ENCODE data around the gene NAE1. TPM values are rescaled to one million over a fixed set of nuclear protein-coding genes. Genes with fewer than 3 reads are reported as not detected.
A peak's percentile ranks its signal among the peaks of the same experiment; 100 is the strongest.
"Not testable (repeated sequence)": the region's sequence is repeated elsewhere in the genome, so short reads cannot be mapped to it uniquely, and the experiment has no call there.

The NAE1 gene
- 32.4 TPM for total RNA-seq
- long read RNA-seq, transcript NAE1-201 (20 exons, 1,837 nt) = major isoform, 22 of 28 reads
- long read RNA-seq, partial matches to known transcripts = 2 of 28 reads
- long read RNA-seq, other reads (novel, unspliced or antisense) = 1 of 28 reads

DNA sequence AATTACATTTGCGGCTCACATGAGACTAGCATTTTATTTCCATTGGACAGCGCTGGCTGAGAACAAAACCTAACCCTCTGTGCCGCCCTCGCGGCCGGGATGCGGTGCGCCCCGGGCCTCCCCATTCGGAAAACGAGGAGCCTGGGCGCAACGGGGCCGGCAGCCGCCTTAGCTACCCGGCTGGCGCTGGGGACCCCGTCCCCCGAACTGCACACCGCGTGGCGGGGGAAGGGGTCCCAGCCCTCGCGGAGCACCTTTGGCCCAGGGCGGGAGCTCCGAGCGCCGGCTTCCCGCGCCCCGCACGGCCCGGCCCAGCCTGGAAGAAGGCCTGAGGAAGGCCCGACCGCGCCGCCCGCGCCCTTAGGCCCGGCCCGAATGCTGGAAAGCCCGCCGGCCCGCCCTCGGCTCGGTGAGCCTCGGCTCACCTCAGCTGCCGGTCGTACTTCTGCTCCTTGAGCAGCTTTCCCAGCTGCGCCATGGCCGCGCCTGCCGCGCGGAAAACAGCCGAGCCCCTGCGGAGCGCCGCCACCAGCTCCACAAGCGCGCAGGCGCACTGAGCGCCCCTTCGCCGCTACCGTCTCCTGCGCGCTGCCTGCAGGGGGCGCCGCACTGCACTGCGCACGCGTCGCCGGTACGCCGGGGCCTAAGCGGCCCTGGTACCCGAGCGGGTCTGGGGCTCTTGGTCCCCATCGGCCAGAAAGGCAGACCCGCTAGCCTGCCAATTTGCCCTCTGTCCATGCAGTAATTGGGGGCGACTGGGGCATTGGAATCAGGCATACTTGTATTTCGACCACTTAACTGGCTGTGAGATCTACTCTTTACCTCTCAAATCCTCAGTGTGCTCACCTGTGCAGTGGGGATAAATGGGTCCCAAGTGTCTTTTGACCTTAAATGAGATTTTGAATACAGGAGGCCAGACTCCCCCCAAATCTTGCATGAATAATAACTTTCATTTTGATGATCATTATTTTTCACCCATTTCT is at the start of gene NAE1:
Gene NAE1 (minus strand): TSS at position 555 of the 983 bp plus-strand sequence. CDS start 77 bp downstream, at position 478.
- intact Hi-C loops (cut with DNase I) = loop anchor here (2.0 to 5.0 kb wide), 2 partner anchors 38 to 78 kb away; partner anchors contain the start of gene DYNC1LI2
- ATAC-seq = peak; percentile 98
- peak; percentile 94 for DNase-seq (ENCODE audit: missing footprints)

DNA sequence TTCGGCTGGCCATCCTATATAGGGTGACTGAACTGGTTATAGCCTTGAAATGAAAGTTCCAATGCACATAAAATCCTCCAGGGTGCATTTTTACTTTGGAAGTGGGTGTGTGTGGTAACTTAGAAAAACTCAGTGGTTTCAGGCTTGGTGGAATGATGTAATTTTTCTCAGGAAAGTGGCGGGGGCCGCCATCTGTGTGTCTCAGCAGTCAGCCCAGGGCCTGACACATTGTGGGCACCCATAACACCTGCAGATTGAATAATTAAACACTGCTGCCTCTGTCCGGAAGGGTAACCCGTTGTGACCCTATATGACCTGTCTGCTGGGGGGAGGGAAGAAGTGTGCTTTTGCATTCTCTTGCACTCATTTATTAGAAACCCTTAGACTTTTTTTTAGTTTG is 47.3 kb upstream of the NAE1 start:
- DNase-seq (ENCODE audit: missing footprints) = no peak
- intact Hi-C loops (cut with DNase I) = no loop called here
- no peak for ATAC-seq

- ATAC-seq = no peak
- DNase-seq (ENCODE audit: missing footprints) = no peak
- intact Hi-C loops (cut with DNase I) = loop anchor here (5.0 kb wide), 2 partner anchors 122 to 212 kb away; partner anchors contain the start of gene DYNC1LI2
Observed at GRCh38 chr16:66874079-66874775, 43.5 kb upstream of the NAE1 start.

DNA sequence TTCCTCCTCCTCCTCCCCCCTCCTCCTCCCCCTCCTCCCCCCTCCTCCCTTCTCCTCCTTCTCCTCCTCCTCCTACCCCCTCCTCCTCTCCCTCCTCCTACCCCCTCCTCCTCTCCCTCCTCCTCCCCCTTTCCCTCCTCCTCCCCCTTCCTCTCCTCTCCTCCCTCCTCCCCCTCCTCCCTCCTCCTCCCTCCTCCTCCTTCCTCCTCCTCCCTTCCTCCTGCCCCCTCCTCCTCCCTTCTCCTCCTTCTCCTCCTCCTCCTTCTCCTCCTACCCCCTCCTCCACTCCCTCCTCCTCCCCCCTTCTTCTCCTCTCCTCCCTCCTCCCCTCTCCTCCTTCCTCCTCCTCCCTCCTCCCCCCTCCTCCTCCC is 42.9 kb upstream of the NAE1 start:
- no peak for DNase-seq (ENCODE audit: missing footprints)
- ATAC-seq = no peak
- intact Hi-C loops (cut with DNase I) = loop anchor here (5.0 kb wide), 2 partner anchors 121 to 211 kb away; partner anchors contain the start of gene DYNC1LI2

DNA sequence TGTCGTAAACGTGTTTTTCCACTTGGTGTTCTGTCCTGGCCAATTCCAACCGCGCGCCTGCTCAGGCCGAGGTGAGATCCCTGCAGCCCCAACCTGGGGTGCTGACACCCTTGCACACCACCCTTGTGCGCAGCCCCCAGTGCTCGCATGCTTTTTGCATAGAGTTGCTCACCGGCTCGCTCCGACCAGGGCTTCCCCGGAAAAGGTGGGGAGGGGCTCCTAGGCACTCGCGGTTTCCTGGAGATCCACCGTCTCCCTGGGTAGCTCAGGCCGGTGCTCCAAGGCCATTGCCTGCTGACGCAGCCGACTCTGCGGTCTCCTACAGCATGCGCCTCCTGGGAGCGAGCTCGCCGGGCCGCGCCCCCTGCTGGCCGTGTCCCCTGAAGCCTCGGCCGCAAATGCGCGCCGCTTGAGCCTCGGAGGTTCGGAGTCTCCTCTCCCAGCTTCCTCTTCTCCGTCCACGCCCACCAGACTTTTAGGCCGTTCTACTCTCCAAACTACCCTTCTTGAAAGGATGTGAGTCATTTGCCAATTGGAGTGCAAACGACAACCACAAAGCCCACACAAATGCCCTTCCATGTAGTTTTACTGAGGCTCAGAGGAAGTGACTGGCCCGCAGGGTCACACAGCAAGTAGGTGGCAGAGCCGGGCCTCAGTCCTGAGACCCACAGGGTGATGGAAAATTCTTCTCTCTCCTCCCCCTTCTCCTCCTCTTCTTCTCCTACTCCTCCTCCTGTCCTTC is 42.3 kb upstream of the NAE1 start:
- ATAC-seq = peak; percentile 97
- DNase-seq (ENCODE audit: missing footprints) = peak; percentile 96
- intact Hi-C loops (cut with DNase I) = loop anchor here (5.0 kb wide), 2 partner anchors 121 to 211 kb away; partner anchors contain the start of gene DYNC1LI2

DNA sequence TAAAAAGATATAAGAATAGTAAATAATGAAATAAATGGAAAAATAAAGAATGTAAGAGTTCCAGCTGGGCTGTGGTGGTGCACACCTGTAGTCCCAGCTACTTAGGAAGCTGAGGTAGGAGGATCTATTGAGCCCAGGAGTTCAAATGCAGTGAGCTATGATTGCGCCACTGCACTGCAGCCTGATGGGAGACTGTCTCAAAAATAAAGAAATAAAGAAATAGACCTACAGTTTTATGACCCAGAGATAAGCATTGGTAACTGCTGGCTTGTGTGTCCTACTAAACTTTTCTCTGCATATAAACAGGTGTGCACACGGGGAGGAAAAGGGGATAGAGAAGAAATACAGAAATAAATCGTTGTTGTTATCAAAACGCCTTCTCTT is 41.8 kb upstream of the NAE1 start:
- intact Hi-C loops (cut with DNase I) = loop anchor here (5.0 kb wide), 2 partner anchors 120 to 210 kb away; partner anchors contain the start of gene DYNC1LI2
- ATAC-seq = no peak

DNA sequence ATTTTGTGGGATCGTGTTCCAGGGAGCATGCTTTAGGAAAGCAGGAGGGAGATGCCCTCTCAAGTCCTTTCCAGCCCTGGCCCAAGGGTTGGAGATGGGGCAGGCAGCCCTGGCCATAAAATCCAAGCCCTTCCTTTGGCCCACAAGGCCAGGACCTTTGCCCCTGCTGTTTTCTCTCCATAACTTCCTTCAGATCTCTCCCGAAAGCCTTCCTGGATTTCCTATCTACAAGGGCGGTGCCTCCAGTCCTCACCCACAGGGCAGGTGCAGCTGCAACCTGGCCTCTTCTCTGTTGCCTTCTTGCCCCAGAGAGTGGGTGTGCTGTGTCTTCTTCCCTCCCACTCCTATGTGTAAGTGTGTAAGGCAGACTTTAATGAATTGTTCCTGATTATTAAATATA is 41.1 kb upstream of the NAE1 start:
- intact Hi-C loops (cut with DNase I) = loop anchor here (5.0 kb wide), 2 partner anchors 120 to 210 kb away; partner anchors contain the start of gene DYNC1LI2
- DNase-seq (ENCODE audit: missing footprints) (no peak), ATAC-seq (no peak)

More for the DNA sequence above, 41.8 kb upstream of the NAE1 start:
- no peak for DNase-seq (ENCODE audit: missing footprints)

DNA sequence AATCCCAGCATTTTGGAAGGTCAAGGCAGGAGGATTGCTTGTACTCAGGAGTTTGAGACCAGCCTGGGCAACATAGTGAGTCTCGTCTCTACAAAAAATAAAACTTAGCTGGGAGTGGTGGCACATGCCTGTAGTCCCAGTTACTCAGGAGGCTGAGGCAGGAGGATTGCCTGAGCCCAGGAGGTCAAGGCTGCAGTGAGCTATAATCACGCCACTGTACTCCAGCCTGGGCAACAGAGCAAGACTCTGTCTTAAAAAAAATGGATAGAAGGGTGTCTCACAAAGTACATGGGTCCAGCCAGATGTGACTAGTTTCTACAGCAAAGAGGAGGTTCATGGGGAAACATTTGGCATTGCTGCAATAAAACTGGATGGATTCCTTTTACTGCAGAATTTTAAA is 40.6 kb upstream of the NAE1 start:
- DNase-seq (ENCODE audit: missing footprints); ATAC-seq: not testable (repeated sequence)
- intact Hi-C loops (cut with DNase I) = loop anchor here (5.0 kb wide), 2 partner anchors 119 to 209 kb away; partner anchors contain the start of gene DYNC1LI2

GRCh38 chr16:66869424-66869823 is 38.6 kb upstream of the NAE1 start:
- intact Hi-C loops (cut with DNase I) = loop anchor here (2.0 to 5.0 kb wide), 5 partner anchors 39 to 462 kb away; partner anchors contain the start of gene NAE1
- ATAC-seq (no peak), DNase-seq (ENCODE audit: missing footprints) (no peak)

DNA sequence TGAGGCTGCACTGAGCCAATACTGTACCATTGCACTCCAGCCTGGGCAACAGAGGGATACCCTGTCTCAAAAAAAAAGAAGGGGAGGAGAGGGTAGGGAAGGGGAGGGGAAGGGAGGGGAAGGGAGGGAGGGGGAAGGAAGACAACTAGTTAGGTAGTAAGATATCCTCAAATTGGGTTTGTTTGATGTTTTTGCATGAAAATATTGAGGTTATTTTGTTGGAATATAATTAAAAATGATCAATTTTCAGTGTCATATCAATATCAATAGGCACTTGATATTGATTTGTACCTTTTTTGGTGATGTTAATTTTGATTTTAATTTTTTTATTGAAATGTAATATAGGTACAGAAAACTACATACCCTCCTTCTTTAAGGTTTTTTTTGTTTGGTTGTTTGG is 32.9 kb upstream of the NAE1 start:
- intact Hi-C loops (cut with DNase I) = no loop called here
- ATAC-seq = no peak
- DNase-seq (ENCODE audit: missing footprints) = no peak

DNA sequence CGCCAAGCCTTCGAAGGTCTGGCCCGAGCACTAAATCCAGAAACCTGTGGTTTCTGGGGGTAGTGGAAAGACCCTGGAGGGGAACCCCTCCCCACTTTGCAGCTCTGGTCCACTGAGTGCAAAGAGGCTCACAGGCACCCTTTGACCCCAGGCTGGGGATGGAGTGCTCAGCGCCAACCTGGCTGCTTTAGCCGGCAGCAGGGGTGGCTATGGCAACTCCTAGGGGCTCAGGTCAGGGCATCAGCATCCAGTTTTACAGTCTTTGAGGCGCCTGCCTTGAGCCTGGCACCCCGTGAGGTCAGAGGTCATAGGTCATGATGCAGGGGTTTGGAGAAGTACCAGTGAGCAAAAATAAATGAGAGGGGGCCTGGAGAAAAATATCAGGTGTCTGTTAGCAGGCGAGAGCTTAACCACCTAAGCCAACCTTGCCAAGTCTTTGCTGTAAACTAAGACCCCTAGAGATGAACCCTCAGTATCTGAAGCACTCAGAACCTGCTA is 31.3 kb upstream of the NAE1 start:
- no peak for ATAC-seq
- no peak for DNase-seq (ENCODE audit: missing footprints)
- intact Hi-C loops (cut with DNase I) = no loop called here

GRCh38 chr16:66859397-66860068 is 28.8 kb upstream of the NAE1 start:
- no peak for ATAC-seq
- no peak for DNase-seq (ENCODE audit: missing footprints)
- intact Hi-C loops (cut with DNase I) = no loop called here

DNA sequence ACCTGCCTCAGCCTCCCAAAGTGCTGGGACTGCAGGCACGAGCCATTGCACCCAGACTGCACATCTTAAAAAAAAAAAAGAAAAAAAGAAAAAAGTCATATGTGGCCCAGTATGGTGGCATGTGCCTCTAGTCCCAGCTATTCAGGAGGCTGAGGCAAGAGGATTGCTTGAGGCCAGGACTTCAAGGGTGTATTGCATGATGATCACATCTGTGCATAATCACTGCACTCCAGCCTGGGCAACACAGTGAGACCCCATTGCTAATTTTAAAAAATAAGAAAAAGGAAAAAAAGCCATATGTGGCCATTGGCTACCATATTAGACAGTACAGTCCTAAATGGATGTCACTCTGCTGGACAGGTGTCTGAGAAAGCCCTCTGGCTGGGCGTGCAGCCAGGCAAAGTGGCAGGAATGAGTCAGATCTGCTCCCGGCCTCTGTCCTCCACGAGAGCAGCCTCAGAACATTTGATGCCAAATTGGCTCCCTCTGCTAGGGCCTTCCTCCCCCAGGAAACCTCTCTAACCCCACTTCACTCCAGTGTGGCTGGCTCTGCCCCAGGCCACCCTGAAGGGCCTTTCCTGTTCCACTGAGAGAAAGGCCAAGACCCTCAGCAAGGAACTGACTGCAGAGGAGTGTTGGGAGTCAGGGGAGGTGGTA is 28.1 kb upstream of the NAE1 start:
- DNase-seq (ENCODE audit: missing footprints) = peak; percentile 78
- intact Hi-C loops (cut with DNase I) = no loop called here
- ATAC-seq = peak; percentile 76

DNA sequence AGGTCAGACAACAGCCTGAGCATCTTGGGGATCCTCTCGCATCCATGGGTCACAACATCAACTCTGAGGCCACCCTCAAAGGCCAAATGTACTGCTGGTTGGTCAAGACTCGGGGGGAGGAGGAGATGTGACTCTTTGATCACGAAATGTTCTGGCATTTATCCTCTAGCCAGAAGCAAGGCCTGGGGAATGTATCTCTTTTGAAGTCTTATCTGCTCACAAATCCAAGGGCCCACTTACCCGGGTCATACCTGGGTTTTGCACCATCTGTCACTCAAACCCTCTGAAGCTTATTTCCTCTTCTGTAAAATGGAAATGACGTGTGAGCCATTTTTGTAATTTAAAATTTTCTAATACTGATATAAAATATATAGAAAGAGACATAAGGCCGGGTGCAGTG is 26.7 kb upstream of the NAE1 start:
- no peak for DNase-seq (ENCODE audit: missing footprints)
- no peak for ATAC-seq
- intact Hi-C loops (cut with DNase I) = no loop called here

DNA sequence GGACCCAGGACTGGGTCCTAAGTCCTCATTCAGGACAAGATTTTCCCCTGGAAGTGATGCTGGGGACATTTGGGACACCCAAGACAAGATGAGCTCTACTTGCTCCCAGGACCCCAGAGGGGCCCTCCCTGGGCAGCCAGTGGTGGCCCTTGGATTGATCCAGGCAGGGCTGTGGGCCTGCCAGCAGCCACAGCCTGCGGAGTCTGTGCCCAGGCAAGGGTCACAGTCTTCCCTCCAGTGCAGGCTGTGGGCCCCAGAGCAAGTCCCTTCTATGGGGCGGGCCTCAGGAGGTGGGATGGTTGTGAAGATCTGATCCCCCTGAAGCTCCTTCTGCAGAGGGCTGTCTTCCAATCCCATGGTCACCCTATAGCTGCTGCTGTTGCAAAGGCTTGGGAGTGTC is 26.0 kb upstream of the NAE1 start:
- intact Hi-C loops (cut with DNase I) = no loop called here
- ATAC-seq (no peak), DNase-seq (ENCODE audit: missing footprints) (no peak)

DNA sequence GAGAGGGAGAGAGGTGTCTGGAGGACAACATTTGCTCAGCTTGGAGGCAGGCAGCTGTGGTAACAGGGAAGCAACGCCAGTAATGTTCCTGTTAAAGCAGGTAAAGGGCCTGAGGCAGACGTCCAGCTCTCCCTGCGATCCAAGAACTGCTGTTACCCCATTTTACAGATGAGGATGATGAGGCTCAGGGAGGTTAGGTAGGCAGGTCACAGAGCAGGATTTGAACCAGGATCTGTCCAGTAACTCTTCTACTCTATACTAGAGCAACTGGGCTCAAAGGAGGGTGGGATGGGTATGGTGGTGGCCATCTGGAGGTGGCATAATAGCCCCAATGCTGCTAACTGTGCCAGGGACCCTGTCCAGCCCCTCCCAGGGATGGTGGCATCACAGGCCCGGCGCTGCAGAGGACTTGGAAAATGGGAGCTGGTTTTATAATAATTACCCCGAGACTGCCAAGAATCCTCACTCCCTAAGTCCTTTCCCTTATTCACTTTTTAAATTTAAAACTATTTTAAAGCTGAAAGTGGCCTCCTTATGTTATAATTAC is 25.5 kb upstream of the NAE1 start:
- no peak for ATAC-seq
- intact Hi-C loops (cut with DNase I) = no loop called here
- DNase-seq (ENCODE audit: missing footprints) = no peak
